Thyroid gland (tissue), 4 donors: ENCODE measurements around the gene CCSER1. TPM values are rescaled to one million over a fixed set of nuclear protein-coding genes. Genes with fewer than 3 reads are reported as not detected.
"Not testable (repeated sequence)": the region's sequence is repeated elsewhere in the genome, so short reads cannot be mapped to it uniquely, and the experiment has no call there.

Experiments
- DNase-seq, 2 donors: peaks; one replicate each; pipeline ENCODE4 v3.0.0-alpha.2; 2019
- H3K27ac ChIP-seq, 3 donors: fragments of 200-600 bp; sonication (generic); 1 replicate in 2 of 3; 2 replicates in 1 of 3; pipeline ENCODE4 v1.5.1; 2016 to 2019; ENCODE audit warnings: mild to moderate bottlenecking in 1 of 3, moderate library complexity in 1 of 3
- H3K27me3 ChIP-seq: fragments of 200-600 bp; sonication (generic); one replicate; pipeline ENCODE4 v1.5.1; 2019
- H3K36me3 ChIP-seq, 2 donors: fragments of 200-600 bp; sonication (generic); one replicate each; pipeline ENCODE4 v1.5.1; 2016 to 2019
- H3K4me1 ChIP-seq, 2 donors: fragments of 200-600 bp; sonication (generic); one replicate each; pipeline ENCODE4 v1.5.1; 2017 to 2019
- H3K4me3 ChIP-seq, 3 donors: fragments of 200-600 bp; sonication (generic); replicated peaks in 1 of 3; 1 replicate in 2 of 3; 2 replicates in 1 of 3; pipeline ENCODE4 v1.5.1; 2016; ENCODE audit warnings: mild to moderate bottlenecking in 1 of 3
- H3K9me3 ChIP-seq: fragments of 200-600 bp; sonication (generic); one replicate; pipeline ENCODE4 v1.5.1; 2017
- POLR2A ChIP-seq, 2 donors: fragments of 450-650 bp; IDR thresholded peaks; one replicate each; pipeline ENCODE4 v1.6.1; 2017; ENCODE audit warnings: antibody characterized with exemption in 2 of 2, mild to moderate bottlenecking in 2 of 2, moderate library complexity in 1 of 2
- WGBS, 2 donors: methylation state at CpG; one replicate each; pipeline ENCODE4 v1.1.5; 2017; 5-methylcytosine and 5-hydroxymethylcytosine counted together
- intact Hi-C: fragments of 100-400 bp; cut with DNase I; formaldehyde crosslinking; loops from one replicate; pipeline ENCODE4 v1.15.1; 2023
- total RNA-seq, 4 donors: library from RNA; depleted of rRNA; stranded (reverse); fragments of >200 nt; gene quantifications; one replicate each; pipeline ENCODE4 v1.2.3, GENCODE V29; 2016
- TF ChIP-seq, protein P1 (sequence below), 6 experiments: fragments of 200-600 bp in 3 of 6; fragments of 450-650 bp in 3 of 6; sonication (generic) in 3 of 6; IDR thresholded peaks; one replicate each; pipeline ENCODE4 v1.5.1; 2016 to 2019; ENCODE audit warnings: antibody characterized with exemption in 6 of 6, mild to moderate bottlenecking in 2 of 6, inconsistent platforms in 1 of 6, moderate library complexity in 1 of 6

CCSER1 gene
- total RNA-seq, 4 donors from 2014 or later: 37.7 to 52.3 (median 43.3) TPM

DNA sequence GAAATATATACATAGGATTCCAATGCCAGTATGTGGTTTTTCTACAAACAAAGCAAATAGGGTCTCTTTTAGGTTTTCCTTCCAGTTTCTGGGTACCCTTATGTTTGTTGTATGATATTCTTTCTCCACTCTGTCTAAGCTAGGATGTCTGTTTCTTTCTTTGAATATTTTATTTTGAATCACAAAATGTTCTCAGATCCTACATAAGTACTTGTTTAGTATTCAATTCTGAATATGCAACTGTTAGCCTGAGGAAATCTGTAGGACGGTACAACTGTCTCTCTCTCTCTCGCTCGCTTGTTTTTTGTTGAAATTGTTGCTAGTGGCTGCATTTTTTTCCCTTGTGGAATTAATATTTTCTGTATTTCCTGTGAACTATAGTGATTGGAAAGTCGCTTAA lies 163.2 kb downstream of the CCSER1 start:
- H3K36me3 ChIP-seq: no peaks in the 10 kb centered on the region
- no peak overlapping the region for H3K27ac ChIP-seq
- 88 to 94% methylated on average over 4 of the region's 4 CpGs for WGBS, 2 donors
- H3K27me3 ChIP-seq: no peaks in the 10 kb centered on the region
- intact Hi-C loops: no loop called here
- no peak for TF ChIP-seq POLR2A (IDR thresholded peaks at IDR 0.05)
- TF ChIP-seq, protein P1, sequence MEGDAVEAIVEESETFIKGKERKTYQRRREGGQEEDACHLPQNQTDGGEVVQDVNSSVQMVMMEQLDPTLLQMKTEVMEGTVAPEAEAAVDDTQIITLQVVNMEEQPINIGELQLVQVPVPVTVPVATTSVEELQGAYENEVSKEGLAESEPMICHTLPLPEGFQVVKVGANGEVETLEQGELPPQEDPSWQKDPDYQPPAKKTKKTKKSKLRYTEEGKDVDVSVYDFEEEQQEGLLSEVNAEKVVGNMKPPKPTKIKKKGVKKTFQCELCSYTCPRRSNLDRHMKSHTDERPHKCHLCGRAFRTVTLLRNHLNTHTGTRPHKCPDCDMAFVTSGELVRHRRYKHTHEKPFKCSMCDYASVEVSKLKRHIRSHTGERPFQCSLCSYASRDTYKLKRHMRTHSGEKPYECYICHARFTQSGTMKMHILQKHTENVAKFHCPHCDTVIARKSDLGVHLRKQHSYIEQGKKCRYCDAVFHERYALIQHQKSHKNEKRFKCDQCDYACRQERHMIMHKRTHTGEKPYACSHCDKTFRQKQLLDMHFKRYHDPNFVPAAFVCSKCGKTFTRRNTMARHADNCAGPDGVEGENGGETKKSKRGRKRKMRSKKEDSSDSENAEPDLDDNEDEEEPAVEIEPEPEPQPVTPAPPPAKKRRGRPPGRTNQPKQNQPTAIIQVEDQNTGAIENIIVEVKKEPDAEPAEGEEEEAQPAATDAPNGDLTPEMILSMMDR (IDR thresholded peaks at IDR 0.05): no peak
- no peak for DNase-seq
- no peak overlapping the region for H3K4me3 ChIP-seq
- H3K9me3 ChIP-seq: no peaks in the 10 kb centered on the region
- no peaks in the 10 kb centered on the region for H3K4me1 ChIP-seq

- Histone ChIP-seq H3K36me3 (no peaks in the 10 kb centered on the region), H3K9me3 (no peaks in the 10 kb centered on the region), H3K4me1 (no peaks in the 10 kb centered on the region), H3K27me3 (no peaks in the 10 kb centered on the region), H3K27ac (no peak overlapping the region), H3K4me3 (no peak overlapping the region)
- intact Hi-C loops: no loop called here
- TF ChIP-seq, protein P1 (IDR thresholded peaks at IDR 0.05): no peak
- no peak for TF ChIP-seq POLR2A (IDR thresholded peaks at IDR 0.05)
- DNase-seq: no peak
These were observed 165.2 kb downstream of the CCSER1 start for GRCh38 chr4:90292438-90292837.

DNA sequence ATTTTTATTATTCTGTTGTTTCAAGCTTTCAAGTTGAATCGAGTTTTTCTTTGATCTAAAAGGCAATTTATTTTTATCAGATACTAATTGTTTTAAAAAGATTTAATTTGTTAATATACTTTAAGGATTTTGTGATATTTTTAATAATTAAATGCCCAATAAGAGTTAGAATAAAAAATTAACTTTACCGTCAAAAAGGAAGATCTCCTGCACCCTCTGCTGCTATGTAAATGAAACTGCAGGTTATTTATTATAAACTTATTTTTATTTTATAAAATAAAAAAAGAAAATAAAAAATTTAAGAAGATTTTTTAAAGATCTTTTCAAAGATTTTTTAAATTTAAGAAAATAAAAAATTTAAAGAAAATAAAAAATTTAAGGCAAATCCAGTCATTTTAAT lies 166.1 kb downstream of the CCSER1 start:
- no peaks in the 10 kb centered on the region for H3K9me3 ChIP-seq
- 25% methylated on average over 2 of the region's 2 CpGs for WGBS, 2 donors
- no peaks in the 10 kb centered on the region for H3K4me1 ChIP-seq
- no peaks in the 10 kb centered on the region for H3K27me3 ChIP-seq
- H3K27ac ChIP-seq: no peak overlapping the region
- no peak overlapping the region for H3K4me3 ChIP-seq
- intact Hi-C loops: no loop called here
- TF ChIP-seq POLR2A (IDR thresholded peaks at IDR 0.05): no peak
- TF ChIP-seq, protein P1 (IDR thresholded peaks at IDR 0.05): peak in 4 of 6 experiments; percentile 21 to 59 (median 38)
- H3K36me3 ChIP-seq: no peaks in the 10 kb centered on the region
- DNase-seq: no peak

DNA sequence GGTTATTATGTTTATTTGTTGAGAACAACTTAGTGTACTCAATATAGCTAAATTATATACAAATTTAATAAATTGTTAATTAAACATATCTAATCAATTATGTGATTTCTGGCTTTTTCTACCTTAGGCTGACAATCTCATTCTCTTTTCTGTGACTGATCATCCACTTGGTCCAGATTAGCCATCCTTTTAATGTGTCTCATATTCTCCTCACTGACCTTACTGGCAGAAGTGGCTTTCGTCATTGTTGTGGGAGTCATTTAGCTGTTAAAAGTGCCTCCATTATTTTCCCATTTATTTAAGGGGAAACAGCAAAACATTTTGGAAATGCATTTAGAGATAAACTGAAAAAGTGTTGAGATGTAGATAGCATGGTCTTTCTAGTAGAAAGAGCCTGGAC lies 172.2 kb downstream of the CCSER1 start:
- Histone ChIP-seq H3K4me1 (no peaks in the 10 kb centered on the region), H3K9me3 (no peaks in the 10 kb centered on the region), H3K27ac (no peak overlapping the region), H3K36me3 (no peaks in the 10 kb centered on the region), H3K27me3 (no peaks in the 10 kb centered on the region), H3K4me3 (no peak overlapping the region)
- WGBS, 2 donors: 90 to 93% methylated on average over 1 of the region's 1 CpG
- TF ChIP-seq, protein P1 (IDR thresholded peaks at IDR 0.05): no peak
- TF ChIP-seq POLR2A (IDR thresholded peaks at IDR 0.05): no peak
- intact Hi-C loops: no loop called here
- no peak for DNase-seq

DNA sequence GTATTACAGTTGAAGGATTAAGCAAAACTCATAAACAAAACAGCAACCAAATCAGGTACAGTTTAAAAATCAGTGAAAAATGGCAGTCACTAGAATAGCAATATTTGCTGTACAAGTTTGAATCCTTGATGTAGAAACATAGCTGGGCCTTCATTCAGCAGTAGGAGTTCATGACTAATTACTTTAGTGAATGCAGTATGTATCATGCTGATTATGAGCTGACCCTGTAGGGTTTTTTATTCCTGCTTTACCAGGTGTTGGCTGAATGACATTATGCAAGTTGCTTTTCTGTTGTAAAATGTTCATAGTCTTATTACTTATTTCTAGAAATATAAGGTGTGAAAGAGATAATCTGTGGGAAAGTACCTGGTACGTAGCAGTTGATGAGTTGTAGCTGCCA lies 179.6 kb downstream of the CCSER1 start:
- TF ChIP-seq, protein P1 (IDR thresholded peaks at IDR 0.05): no peak
- TF ChIP-seq POLR2A (IDR thresholded peaks at IDR 0.05): no peak
- intact Hi-C loops: no loop called here
- no peaks in the 10 kb centered on the region for H3K9me3 ChIP-seq

DNA sequence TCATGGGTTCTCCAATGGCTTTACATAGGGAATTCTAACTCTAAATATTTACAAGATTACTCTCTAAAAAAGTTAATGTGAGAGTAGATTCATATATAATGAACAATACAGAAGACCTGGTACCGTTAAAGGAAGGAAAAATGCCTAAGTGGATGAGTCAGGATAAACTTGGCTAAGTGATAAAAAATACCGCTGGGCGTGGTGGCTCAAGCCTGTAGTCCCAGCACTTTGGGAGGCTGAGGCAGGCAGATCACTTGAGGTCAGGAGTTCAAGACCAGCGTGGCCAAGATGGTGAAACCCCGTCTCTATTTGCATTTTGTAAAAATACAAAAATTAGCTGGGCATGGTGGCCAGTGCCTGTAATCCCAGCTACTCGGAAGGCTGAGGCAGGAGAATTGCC lies 189.9 kb downstream of the CCSER1 start:
- H3K27ac ChIP-seq: not testable (repeated sequence)

More for the DNA sequence above, 179.6 kb downstream of the CCSER1 start:
- Histone ChIP-seq H3K4me3 (no peak overlapping the region), H3K27me3 (no peaks in the 10 kb centered on the region), H3K4me1 (no peaks in the 10 kb centered on the region), H3K27ac (no peak overlapping the region), H3K36me3 (no peaks in the 10 kb centered on the region)
- 89 to 98% methylated on average over 1 of the region's 1 CpG for WGBS, 2 donors
- DNase-seq: no peak

More for the DNA sequence above, 189.9 kb downstream of the CCSER1 start:
- DNase-seq, H3K27me3 ChIP-seq, H3K4me3 ChIP-seq, H3K4me1 ChIP-seq, H3K36me3 ChIP-seq, intact Hi-C loops, H3K9me3 ChIP-seq: not testable (repeated sequence)
- WGBS, 2 donors: 82 to 93% methylated on average over 6 of the region's 6 CpGs
